ENCODE measurements around the gene BDKRB2. TPM values are rescaled to one million over a fixed set of nuclear protein-coding genes. Genes with fewer than 3 reads are reported as not detected.

Gene BDKRB2
- total and polyA plus RNA-seq, 2 experiments from 2014 or later, result 0.14 to 0.21 TPM

GRCh38 chr14:96160913-96161310 lies 43.7 kb upstream of the BDKRB2 start (continued):
- TF ChIP-seq, protein P1, sequence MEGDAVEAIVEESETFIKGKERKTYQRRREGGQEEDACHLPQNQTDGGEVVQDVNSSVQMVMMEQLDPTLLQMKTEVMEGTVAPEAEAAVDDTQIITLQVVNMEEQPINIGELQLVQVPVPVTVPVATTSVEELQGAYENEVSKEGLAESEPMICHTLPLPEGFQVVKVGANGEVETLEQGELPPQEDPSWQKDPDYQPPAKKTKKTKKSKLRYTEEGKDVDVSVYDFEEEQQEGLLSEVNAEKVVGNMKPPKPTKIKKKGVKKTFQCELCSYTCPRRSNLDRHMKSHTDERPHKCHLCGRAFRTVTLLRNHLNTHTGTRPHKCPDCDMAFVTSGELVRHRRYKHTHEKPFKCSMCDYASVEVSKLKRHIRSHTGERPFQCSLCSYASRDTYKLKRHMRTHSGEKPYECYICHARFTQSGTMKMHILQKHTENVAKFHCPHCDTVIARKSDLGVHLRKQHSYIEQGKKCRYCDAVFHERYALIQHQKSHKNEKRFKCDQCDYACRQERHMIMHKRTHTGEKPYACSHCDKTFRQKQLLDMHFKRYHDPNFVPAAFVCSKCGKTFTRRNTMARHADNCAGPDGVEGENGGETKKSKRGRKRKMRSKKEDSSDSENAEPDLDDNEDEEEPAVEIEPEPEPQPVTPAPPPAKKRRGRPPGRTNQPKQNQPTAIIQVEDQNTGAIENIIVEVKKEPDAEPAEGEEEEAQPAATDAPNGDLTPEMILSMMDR (conservative IDR thresholded peaks at IDR 0.05; ENCODE audit: low read depth in 2 of 2), result no peak
- no peak for TF ChIP-seq CREB1 (CRISPR knock-in tag; IDR thresholded peaks at IDR 0.05; ENCODE audit: low read depth)
- TF ChIP-seq EZH2phosphoT487 (IDR thresholded peaks at IDR 0.05; ENCODE audit: unreplicated experiment), result no peak
- no peak for TF ChIP-seq STAT1 (IDR thresholded peaks at IDR 0.05; ENCODE audit: unreplicated experiment)
- no peak for TF ChIP-seq ZNF331 (CRISPR knock-in tag; IDR thresholded peaks at IDR 0.05; ENCODE audit: low read depth)
- TF ChIP-seq ZNF114 (CRISPR knock-in tag; IDR thresholded peaks at IDR 0.05), result no peak
- TF ChIP-seq, protein P2, sequence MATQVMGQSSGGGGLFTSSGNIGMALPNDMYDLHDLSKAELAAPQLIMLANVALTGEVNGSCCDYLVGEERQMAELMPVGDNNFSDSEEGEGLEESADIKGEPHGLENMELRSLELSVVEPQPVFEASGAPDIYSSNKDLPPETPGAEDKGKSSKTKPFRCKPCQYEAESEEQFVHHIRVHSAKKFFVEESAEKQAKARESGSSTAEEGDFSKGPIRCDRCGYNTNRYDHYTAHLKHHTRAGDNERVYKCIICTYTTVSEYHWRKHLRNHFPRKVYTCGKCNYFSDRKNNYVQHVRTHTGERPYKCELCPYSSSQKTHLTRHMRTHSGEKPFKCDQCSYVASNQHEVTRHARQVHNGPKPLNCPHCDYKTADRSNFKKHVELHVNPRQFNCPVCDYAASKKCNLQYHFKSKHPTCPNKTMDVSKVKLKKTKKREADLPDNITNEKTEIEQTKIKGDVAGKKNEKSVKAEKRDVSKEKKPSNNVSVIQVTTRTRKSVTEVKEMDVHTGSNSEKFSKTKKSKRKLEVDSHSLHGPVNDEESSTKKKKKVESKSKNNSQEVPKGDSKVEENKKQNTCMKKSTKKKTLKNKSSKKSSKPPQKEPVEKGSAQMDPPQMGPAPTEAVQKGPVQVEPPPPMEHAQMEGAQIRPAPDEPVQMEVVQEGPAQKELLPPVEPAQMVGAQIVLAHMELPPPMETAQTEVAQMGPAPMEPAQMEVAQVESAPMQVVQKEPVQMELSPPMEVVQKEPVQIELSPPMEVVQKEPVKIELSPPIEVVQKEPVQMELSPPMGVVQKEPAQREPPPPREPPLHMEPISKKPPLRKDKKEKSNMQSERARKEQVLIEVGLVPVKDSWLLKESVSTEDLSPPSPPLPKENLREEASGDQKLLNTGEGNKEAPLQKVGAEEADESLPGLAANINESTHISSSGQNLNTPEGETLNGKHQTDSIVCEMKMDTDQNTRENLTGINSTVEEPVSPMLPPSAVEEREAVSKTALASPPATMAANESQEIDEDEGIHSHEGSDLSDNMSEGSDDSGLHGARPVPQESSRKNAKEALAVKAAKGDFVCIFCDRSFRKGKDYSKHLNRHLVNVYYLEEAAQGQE (IDR thresholded peaks at IDR 0.05; ENCODE audit: unreplicated experiment), result no peak

DNA sequence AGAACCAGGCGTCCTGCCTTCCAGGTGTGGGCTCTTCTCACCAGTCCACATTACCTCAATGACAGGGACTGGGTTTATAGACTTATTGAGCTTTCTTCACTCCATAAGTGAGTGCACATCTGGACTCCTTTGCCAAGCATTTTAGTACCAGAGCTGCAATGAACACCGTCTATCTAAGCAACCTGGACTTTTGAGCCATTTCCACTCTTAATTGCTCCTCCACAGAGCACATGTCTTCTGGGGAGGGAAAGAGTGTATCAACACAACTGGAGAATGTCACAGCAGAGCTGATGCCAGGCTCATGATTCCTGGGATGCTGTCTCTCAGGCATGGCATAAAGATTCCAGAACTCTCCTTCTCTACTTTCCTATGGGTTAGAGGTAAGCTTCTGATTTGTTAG lies 43.0 kb upstream of the BDKRB2 start:
- Histone ChIP-seq H2AFZ (no peak overlapping the region), H3K79me2 (replicated peaks; ENCODE audit: insufficient read depth) (no peaks in the 10 kb centered on the region), H3K9me2 (ENCODE audit: insufficient read depth) (no peaks in the 10 kb centered on the region), H3K4me2 (no peak overlapping the region), H3K27me3 (ENCODE audit: insufficient read depth) (no peaks in the 10 kb centered on the region), H3K27ac (ENCODE audit: low read depth) (no peak overlapping the region), H3K4me1 (ENCODE audit: insufficient read depth) (no peaks in the 10 kb centered on the region), H3K36me3 (ENCODE audit: insufficient read depth) (no peaks in the 10 kb centered on the region), H3K4me3 (no peak overlapping the region), H4K20me1 (replicated peaks; ENCODE audit: insufficient read depth) (no peaks in the 10 kb centered on the region), H3F3A (replicated peaks; ENCODE audit: low read depth) (no peaks in the 10 kb centered on the region)
- no peak for DNase-seq (ENCODE audit: low spot score)
- Mint-ChIP-seq H3K9me3 (no peaks in the 10 kb centered on the region), H3K4me1 (no peaks in the 10 kb centered on the region), H3K4me3 (no peak overlapping the region), H3K36me3 (ENCODE audit: low read depth) (no peaks in the 10 kb centered on the region), H3K27me3 (ENCODE audit: insufficient read depth, low read depth, poor library complexity) (peaks cover 6% of the 10 kb centered on the region), H3K27ac (no peak overlapping the region)
- no peak for ATAC-seq
- no peak for TF ChIP-seq STAT1 (IDR thresholded peaks at IDR 0.05; ENCODE audit: unreplicated experiment)
- no peak for TF ChIP-seq ETS1 (IDR thresholded peaks at IDR 0.05)
- no peak for TF ChIP-seq EZH2phosphoT487 (IDR thresholded peaks at IDR 0.05; ENCODE audit: unreplicated experiment)
- no peak for TF ChIP-seq NANOG (IDR thresholded peaks at IDR 0.05; ENCODE audit: borderline replicate concordance)
- no peak for TF ChIP-seq EZH2 (IDR thresholded peaks at IDR 0.05; ENCODE audit: low read depth, unreplicated experiment)
- no peak for TF ChIP-seq POLR2AphosphoS5 (IDR thresholded peaks at IDR 0.05; ENCODE audit: low read depth)
- TF ChIP-seq JUNB (IDR thresholded peaks at IDR 0.05; ENCODE audit: unreplicated experiment), result no peak
- TF ChIP-seq, protein P1 (conservative IDR thresholded peaks at IDR 0.05; ENCODE audit: low read depth in 2 of 2), result no peak
- TF ChIP-seq, protein P2 (IDR thresholded peaks at IDR 0.05; ENCODE audit: unreplicated experiment), result no peak
- no peak for TF ChIP-seq ZNF331 (CRISPR knock-in tag; IDR thresholded peaks at IDR 0.05; ENCODE audit: low read depth)
- TF ChIP-seq CREB1 (CRISPR knock-in tag; IDR thresholded peaks at IDR 0.05; ENCODE audit: low read depth), result no peak

Measured in GM23338 (cell line).